GM21423 (cell line): ENCODE measurements around the gene EPHA8.

Experiments used
- ATAC-seq: cut with Tn5 transposase; IDR thresholded peaks from one replicate; pipeline ENCODE4 v1.9.1; 2021; ENCODE audit warnings: mild to moderate bottlenecking, moderate library complexity; ENCODE audit not compliant: unreplicated experiment

Gene EPHA8

DNA sequence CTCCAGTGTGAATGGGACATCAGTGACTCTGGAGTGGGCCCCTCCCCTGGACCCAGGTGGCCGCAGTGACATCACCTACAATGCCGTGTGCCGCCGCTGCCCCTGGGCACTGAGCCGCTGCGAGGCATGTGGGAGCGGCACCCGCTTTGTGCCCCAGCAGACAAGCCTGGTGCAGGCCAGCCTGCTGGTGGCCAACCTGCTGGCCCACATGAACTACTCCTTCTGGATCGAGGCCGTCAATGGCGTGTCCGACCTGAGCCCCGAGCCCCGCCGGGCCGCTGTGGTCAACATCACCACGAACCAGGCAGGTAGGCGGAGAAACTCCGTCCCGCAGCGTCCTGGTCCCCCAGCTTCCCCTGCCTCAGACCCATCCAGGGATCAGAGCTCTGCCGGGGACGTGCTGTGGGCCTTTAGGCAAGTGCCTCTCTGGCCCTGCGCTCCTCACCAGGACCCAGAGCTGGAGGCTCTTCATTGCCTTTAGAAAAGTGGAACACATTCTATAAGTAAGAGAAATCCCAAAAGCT lies 25.7 kb downstream of the EPHA8 start:
- no peak for ATAC-seq

DNA sequence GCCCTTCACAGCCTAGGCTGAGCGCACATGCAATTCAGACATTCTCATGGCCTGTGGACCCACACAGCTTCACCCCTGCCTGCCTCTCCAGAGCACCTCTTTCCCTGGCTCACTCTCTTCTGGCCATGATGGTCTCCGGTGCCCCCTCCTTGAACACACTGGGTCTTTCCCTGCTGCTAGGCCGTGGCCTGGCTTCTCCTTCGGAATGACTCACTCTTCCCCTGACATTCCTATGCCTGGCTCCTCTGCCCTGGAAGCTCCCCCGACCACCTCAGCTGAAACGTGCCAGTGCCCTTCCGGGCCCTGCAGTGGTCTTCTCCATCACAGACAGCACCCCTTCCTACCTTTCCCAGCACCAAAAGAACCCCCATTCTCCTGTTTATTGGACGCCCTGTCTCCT lies 28.3 kb downstream of the EPHA8 start:
- ATAC-seq: no peak

DNA sequence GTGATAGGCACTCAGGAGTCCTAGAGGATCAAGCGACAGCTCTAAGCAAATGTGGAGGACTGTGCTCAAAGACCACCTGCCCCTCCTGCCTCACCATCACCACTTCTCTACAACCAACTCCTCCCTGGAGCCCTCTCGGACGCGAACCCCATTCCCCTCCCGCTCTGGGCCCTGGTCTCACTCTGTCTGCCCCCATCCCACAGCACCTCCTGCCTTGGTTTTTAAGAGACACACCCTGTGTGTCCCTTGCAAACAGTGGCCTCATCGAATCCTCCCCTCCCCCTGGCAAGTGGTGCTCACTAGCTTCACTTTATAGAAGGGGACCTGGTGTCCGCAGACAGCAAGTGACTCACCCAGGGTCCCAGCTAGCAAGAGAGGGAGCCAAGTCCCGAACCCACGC lies 28.8 kb downstream of the EPHA8 start:
- ATAC-seq: no peak

DNA sequence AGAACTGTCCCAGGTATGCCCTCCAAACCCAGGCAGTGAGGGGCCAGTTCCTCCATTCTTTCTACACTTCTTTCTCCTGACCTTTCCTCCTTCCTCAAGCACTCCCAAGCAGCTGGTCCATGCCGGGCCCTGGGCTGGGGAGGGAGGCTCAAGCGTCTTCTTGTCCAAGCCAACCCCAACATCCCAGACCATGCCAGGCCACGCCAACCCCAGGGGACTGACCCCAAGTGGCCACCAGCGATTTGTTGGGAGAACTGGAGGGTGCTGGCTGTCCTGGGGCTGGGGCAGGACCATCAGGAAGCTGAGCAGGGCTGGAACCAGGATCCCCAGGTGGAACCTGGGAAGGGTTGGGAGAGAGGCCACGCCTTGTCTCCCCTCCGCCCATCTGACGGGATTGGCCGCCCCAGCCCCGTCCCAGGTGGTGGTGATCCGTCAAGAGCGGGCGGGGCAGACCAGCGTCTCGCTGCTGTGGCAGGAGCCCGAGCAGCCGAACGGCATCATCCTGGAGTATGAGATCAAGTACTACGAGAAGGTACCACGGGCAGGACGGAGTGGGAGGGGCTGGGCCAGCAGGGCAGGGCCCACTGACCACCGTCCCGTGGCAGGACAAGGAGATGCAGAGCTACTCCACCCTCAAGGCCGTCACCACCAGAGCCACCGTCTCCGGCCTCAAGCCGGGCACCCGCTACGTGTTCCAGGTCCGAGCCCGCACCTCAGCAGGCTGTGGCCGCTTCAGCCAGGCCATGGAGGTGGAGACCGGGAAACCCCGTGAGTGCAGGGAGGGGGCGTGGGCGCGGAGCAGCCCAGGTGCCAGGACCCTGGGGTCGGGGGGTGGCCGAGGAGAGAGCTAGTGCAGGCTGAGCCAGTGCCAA lies 29.9 kb downstream of the EPHA8 start:
- no peak for ATAC-seq

DNA sequence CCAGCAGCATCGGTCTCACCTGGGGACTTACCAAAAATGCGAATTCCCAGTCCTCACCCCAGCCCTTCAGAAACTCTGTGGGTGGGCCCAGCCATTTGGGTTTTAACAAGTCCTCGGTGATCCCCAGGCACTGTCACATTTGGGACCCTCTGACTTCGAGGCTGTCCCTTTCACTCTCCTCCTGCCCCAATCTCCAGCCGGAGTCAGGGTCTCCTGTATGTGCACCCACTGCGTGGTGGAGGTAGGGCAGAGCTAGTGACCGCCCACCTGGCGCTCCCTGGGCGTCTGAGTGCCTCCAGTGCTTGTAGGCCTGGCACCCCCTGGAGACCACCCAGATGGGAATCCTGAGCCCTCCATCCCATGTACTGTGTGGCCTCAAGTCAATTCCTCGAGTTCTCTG lies 31.1 kb downstream of the EPHA8 start:
- no peak for ATAC-seq

DNA sequence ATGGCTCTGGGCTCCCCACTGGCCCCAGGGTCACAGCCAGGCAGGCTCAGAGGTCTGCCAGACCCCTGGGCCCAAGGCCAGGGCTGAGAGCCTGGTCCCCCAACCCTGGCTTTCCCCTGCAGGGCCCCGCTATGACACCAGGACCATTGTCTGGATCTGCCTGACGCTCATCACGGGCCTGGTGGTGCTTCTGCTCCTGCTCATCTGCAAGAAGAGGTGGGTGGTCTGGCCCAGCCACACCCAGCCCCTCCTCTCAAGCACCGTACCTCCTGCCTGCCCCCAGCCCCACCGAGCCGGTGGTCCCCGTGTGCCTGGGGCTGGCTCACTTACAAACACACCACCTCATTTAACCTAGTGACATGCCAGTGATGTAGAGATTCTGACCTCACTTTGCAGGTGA lies 31.8 kb downstream of the EPHA8 start:
- no peak for ATAC-seq

DNA sequence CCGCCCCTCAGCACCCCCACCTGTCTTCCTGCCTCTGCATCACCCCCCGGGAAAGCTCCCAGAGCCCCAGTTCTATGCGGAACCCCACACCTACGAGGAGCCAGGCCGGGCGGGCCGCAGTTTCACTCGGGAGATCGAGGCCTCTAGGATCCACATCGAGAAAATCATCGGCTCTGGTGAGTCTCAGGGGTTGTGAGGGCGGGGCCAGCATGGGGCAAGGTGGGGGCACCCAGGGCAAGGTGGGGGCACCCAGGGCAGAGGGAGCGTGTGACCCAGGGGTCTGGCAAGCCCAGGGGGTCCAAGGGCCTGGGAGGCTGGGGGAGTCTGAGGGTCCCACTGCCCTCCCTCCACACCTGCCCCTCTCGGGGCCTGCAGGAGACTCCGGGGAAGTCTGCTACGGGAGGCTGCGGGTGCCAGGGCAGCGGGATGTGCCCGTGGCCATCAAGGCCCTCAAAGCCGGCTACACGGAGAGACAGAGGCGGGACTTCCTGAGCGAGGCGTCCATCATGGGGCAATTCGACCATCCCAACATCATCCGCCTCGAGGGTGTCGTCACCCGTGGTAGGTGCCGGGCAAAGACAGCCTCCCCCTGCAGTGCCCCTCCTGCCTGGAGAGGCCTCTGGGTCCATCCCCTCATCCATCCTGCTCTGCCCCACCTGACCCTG lies 34.1 kb downstream of the EPHA8 start:
- no peak for ATAC-seq

DNA sequence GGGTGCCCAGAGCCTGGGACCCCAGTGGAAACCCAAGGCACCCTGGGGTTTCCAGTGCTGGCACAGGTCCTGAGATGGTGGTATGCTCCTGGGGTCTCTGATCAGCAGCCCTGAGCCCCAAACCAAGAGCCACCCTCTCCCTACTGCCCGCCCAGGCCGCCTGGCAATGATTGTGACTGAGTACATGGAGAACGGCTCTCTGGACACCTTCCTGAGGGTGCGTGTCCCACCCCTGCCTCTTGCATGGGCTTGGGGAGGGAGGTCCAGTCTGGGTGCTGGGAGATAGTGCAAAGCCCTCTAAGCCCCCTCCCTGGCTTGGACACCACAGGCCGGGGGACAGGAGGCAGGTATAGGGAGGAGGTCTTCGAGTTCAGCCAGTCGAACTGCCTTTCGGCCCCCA lies 34.7 kb downstream of the EPHA8 start:
- ATAC-seq: no peak

DNA sequence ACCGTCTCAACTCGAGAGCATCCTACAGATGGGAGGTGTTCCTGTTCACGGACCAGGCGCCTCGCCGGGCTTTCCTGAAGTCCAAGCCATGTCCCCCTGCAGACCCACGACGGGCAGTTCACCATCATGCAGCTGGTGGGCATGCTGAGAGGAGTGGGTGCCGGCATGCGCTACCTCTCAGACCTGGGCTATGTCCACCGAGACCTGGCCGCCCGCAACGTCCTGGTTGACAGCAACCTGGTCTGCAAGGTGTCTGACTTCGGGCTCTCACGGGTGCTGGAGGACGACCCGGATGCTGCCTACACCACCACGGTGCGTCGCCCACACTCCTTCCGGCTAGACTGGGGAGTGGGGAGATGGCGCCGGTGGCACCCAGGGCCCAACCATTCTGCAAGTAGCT lies 35.4 kb downstream of the EPHA8 start:
- ATAC-seq: no peak

DNA sequence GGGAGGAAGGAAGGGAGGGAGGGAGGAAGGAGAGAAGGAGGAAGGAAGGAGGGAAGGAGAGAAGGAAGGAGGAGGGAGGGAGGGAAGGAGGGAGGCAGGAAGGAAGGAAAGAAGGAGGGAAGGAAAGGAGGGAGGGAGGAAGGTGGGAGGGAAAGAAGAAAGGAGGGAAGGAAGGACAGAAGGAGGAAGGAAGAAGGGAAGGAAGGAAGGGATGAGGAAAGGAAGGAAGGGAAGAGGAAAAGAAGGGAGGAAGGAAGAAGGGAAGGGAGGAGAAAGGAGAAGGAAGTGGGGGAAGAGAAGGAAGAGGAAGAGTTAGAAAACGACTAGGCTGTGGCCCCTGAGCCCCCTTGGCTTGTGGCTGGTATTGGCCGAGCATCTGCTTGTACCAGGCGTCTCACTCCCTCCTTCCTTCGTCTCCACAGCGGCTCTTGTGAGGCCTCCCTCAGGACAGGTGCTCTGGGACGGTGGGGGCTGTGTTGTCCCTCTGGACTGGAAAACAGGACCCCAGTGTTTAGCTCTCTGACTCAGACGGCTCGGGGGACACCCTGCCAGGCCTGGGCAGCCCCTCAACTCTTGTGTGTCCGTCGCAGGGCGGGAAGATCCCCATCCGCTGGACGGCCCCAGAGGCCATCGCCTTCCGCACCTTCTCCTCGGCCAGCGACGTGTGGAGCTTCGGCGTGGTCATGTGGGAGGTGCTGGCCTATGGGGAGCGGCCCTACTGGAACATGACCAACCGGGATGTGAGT lies 37.0 kb downstream of the EPHA8 start:
- no peak for ATAC-seq

DNA sequence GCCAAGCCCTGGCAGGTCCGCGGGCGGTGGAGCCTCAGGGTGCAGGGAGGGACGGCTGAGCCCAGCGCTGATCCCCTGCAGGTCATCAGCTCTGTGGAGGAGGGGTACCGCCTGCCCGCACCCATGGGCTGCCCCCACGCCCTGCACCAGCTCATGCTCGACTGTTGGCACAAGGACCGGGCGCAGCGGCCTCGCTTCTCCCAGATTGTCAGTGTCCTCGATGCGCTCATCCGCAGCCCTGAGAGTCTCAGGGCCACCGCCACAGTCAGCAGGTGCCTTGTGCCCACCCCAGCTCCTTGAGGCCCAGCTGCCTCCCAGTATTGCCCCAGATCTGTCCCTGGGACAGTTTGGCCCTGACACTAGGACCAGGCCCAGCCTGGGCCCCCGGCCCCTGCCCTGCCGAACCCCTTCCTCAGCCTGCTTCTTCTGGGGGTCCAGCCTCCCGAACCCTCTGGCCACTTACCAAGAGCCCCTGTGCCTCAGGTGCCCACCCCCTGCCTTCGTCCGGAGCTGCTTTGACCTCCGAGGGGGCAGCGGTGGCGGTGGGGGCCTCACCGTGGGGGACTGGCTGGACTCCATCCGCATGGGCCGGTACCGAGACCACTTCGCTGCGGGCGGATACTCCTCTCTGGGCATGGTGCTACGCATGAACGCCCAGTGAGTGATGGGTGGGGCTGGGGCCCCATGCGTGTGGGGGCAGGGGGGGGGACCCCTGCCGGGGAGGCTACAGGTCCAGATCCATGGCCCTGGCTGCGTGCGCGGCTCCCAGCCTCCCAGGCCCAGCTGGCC lies 37.7 kb downstream of the EPHA8 start:
- no peak for ATAC-seq

DNA sequence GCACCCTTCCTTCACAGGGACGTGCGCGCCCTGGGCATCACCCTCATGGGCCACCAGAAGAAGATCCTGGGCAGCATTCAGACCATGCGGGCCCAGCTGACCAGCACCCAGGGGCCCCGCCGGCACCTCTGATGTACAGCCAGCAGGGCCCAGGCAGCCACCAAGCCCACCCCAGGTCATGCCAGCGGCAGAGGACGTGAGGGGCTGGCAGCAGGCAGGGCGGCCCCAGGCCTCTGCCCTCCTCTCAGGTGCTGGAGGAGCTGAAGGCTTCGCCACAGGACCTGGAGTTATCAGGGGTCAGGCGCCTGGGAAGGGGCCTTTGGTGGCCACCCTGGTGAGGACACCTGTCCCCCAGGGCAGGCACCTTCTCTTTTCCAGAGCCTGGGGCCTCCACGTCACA lies 38.3 kb downstream of the EPHA8 start:
- no peak for ATAC-seq

DNA sequence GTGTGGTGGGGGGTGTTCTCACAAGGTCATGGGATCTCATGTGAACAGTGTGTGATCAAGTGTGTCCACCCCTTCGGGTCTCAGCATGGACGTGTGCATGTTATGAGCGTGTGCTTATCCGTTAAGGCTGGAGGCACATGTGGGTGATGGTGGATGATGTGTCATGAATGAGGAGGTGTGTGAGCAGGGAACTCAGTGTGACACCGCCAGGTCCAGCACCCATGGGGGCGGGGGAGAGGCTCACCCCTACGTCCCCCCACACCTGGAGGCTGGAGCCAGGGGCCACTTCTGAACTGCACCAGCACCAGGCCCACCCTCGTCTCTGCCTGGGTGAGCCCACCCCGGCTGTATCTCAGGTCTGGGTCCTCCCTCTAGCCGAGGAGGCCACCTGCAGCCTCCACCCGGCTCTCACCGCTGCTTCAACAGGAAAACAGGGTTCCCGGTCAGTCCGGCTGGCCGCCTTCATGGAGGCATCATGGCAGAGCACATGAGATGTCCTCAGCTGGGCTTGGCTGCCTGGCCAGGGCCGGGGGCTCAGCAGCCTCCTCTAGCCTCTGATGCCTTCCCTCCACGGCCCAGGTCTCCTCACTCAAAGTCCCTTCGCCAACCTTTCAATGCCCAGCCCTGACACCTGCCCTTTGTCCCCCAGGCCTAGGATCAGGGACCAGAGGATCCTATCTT lies 38.9 kb downstream of the EPHA8 start:
- ATAC-seq: no peak

DNA sequence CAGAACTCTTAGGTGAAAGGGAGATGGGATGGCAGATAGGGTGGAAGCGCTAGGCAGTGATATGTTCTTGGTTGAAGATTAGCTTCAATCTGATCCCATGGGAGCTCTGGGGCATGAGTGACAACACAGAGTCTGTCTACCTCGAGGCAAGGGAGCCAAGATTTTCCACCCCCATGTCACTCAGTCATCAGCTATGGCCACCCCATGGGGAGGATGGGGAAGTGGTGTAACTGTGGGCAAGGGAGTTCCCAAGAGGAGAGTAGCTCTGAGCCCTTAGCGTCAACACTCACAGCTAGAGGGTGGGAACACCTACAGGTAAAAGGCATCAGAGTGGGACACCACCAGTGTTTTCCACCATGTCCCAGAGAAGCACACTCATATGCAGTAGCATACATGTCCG lies 42.9 kb downstream of the EPHA8 start:
- no peak for ATAC-seq

DNA sequence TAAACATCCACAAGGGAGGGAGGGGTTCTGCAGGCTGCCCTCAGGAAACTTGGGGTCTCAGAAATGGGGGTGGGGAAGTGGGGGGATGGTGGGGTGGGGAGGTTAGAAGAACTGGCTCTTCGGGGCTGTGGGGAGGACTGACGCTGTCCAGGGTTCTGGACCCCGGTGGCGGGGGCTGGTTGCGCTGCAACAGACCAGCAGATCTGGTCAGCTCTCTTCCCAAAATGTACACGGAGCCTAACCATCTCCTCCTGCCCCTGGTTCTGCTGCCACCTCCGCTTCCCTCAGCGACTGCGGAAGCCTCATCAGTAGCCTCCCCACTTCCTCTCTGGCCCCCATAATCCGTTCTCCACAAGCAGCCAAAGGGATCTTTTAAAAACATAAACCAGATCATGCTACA lies 43.9 kb downstream of the EPHA8 start:
- ATAC-seq: no peak

DNA sequence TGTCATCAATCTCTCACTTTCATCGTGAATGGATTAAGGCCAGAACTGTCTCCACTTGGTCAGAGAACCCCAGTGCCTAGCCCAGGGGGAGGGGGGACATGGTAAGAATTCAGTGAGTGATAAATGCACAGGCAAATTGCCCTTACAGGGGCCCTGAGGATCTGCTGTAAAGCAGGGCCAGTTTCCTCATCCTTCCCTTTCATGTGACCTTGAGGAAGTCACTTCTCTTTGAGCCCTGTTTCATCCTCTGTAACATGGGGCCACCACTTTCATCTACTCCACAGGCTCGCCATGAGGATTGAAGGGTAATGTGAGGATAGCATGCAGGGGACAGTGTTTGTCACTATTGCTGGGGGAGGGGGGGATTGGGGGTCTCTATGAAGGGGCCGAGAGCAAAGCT lies 45.1 kb downstream of the EPHA8 start:
- no peak for ATAC-seq

DNA sequence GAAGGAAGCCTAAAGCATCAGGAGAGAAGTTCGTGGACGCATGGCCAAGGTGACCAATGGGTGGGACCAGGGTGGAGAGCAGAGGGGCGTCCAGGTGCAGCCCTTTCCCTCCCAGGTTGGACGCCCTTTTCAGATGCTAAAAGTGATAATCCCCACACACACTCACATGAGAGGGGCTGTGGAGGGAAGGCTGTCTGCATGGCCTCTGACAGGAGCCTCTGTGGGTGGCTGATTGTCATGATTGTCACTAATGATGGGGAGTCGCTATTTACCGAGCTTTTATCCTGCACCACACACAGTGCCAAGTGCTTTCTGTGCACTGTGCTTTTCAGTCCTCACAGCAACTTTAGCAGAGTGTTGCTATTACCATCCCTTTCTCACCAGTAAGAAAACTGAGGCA lies 46.0 kb downstream of the EPHA8 start:
- ATAC-seq: no peak

DNA sequence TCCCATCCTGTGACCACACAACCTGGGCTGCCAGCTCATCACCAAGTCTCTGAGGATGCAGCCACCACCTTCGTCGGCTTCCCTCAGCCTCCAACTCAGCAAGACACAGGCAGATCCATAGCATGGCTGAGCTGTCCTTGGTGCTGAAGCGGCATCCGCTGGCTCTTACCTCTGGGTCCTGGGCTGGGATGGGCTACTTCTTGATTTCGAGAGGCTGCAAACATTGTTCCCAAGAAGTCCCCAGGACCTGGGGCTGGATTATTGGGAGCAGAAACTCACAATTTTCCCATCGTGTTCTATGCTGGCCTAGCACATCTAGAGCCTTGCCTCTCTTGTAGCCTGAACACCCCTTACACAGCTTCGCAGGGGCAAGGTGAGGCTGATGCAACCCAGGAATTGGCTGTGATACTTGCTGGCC lies 48.2 kb downstream of the EPHA8 start:
- ATAC-seq: no peak

DNA sequence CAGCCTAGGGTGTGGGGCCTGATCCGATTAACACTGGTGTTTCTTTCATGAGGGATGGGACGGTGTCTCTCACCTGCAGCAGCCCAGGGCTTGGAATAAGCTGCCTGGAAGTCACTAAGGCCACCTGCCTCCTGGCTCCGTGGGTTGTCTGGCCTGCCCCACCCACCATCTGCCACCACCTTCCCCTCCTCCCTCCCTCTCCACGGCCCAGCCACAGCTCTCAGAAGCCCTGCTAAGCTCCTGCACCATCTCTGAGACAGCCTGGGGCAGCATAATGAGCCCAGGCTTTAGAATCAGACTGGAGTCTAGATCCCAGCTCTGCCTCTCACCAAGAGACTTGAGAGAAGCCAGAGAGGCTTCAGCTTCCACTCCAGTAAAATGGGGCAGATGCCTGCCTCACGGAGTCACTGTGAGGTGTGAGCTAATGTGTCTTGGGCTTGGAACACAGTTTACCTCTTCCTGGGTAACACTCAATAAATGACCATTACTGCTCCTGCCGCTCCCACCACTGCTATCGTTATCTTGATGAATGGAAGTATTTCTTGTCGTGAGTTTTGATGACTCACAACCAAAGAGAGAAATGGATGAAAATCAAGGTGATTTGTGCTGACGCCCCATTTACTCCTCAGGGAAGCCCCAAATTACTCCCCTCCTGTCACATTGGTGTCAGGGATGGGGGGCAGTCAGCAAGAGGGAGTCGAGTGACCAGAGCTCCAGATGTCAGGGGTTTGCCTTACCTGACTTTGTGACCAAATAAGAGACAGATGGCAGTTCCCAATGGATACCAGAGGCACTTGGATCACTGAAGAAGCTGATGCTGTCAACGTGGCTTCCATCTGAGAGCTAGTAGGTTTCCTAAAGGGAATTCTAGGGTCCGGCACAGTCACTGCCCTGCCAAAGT lies 49.6 kb downstream of the EPHA8 start:
- no peak for ATAC-seq
